Stimulated activated CD8-positive, alpha-beta memory T cell treated with anti-CD3 and anti-CD28 coated beads, Interleukin-4, amount 100 ng/mL, for 48 hours (primary cell): Measurements from ENCODE around the gene MYO7B.

Source experiments
- DNase-seq: peaks from one replicate; pipeline ENCODE4 v3.0.0-alpha.2; 2020

MYO7B gene

GRCh38 chr2:127665267-127665893 lies 129.9 kb downstream of the MYO7B start:
- DNase-seq, result no peak

GRCh38 chr2:127669056-127669455 lies 133.6 kb downstream of the MYO7B start:
- DNase-seq, result no peak

DNA sequence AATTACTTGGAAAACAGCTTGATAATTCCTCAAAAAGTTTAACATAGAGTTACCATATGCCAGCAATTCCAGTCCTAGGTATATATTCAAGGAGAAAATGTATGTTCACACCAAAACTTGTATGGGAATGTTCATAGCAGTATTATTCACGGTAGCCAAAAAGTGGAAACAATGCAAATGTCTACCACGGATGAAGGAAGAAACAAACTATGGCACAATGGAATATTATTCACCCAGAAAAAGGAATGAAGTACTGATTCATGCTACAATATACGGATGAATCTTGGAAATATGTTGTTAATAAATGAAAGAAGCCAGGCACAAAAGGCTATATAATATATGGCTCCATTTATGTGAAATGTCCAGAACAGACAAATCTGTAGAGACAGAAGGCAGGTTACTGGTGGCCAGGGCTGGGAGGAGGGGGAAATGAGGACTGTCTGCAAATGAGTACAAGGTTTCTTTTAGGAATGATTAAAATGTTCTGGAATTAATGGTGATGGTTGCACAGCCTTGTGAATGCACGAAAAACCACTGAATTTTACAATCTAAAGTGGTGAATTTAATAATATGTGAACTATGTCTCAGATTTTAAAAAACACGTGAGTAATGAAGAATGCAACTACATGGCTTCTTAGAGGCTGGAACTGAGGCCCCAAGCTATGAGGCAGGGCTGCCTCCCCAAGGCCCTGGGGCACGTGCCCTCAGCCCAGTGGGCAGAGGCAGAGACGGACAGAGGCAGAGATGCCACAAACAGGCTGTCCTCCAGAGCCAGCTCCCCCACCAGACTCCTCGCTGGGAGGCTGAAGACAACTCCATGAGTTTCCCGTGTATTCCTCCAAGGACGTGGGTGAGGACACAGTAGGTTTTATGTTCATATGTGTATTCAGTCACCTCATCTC lies 134.8 kb downstream of the MYO7B start:
- DNase-seq, result no peak

DNA sequence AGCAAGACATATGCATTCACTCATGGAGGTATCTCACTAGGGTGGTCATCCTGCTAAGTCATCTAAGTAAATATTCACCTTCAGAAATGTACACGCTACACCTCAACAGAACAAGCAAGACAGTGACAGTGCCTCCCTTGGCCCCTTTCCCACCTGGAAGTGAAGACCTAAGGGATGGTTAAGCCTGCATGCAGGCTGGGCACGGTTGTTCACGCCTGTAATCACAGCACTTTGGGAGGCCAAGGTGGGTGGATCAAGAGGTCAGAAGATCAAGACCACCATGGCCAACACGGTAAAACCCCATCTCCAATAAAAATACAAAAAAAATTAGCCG lies 135.4 kb downstream of the MYO7B start:
- DNase-seq, result no peak

- no peak for DNase-seq
Measured at GRCh38 chr2:127671557-127672302, 136.2 kb downstream of the MYO7B start.

- DNase-seq, result no peak
Measured at GRCh38 chr2:127672341-127673224, 137.1 kb downstream of the MYO7B start.

GRCh38 chr2:127673291-127674069 lies 138.0 kb downstream of the MYO7B start:
- DNase-seq, result no peak

- no peak for DNase-seq
Measured at GRCh38 chr2:127674241-127675209, 139.0 kb downstream of the MYO7B start.

DNA sequence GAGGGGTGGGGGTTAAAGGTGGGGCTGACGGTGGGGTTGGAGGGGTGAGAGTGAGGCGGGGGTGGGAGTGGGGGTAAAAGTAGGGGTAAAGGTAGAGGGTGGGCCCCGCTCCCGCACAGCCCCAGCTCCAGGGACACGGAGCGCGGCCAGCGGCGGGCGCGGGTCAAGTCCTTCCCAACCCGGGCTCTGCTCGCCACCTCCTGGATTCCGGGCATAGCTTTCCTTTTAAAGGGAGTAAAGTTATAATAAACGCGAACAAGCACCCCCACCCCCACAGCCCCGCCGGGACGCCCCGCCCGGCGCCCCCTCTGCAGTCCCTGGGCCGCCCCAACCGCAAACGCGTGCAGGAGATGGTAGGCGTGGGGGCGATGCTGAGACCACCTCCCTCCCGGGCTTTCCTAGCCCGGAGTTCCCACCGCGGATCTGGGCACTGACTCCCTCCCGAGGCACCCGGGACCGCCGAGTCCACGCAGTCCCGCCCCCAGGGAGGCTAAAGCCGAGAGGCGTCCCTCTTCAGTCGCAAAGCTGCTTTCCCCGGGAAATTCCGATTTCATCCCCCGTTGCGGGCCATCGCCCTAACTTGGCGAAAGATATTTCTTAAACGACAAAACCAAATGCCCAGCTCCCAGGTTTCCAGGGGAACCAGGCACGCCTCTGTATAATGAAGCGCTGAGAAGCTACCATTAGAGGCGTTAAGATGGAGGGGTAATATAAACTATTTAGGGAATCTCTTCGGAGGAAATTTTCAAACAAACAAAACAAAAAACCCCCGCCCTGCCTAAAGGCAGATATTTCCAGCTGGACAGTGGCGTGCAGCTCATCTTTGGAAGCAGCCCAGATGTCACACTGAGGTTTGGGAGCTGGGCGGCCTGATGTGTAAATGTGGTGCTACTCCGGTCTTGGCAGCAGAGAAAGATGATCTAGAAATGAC lies 140.1 kb downstream of the MYO7B start, which contains the start of gene LIMS2:
Gene LIMS2, minus strand, starts transcription at position 200 of the 931 bp plus-strand sequence. CDS start 506 bp downstream, outside the sequence.
- DNase-seq, result no peak

DNA sequence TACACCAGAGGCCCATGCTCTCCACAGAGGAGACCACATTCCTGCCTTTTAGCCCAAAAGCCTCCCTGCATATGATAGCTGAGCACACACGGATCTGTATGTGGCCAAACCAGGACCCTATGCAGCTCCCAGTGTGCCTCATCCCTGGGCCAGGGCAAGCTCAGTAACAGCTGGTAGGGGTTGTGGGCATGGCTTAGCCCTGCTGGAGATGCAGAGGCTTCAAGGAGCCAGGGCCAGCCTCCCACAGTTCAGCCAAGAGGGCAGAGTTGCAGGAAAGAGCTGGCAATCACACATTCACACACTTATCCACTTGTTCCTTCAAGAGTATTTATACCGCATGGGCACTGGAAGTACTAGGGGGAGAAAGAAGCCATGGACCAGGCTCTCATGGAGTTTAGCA lies 141.4 kb downstream of the MYO7B start:
- no peak for DNase-seq

GRCh38 chr2:127678531-127678930 lies 143.0 kb downstream of the MYO7B start:
- DNase-seq, result no peak

GRCh38 chr2:127678991-127679390 lies 143.5 kb downstream of the MYO7B start:
- no peak for DNase-seq

- DNase-seq, result no peak
Measured at GRCh38 chr2:127679680-127680361, 144.3 kb downstream of the MYO7B start.

GRCh38 chr2:127680706-127681287 lies 145.3 kb downstream of the MYO7B start:
- no peak for DNase-seq

GRCh38 chr2:127681288-127681804 lies 145.9 kb downstream of the MYO7B start:
- DNase-seq, result no peak

GRCh38 chr2:127681976-127682857 lies 146.7 kb downstream of the MYO7B start:
- no peak for DNase-seq

GRCh38 chr2:127683056-127683455 lies 147.6 kb downstream of the MYO7B start:
- DNase-seq, result no peak
